CD4-positive, alpha-beta T cell treated with Interleukin-15 for 1 hour (primary cell): ENCODE measurements around the gene PAN3.

Experiments
- DNase-seq: peaks from one replicate; pipeline ENCODE4 v3.0.0-alpha.2; 2020

The PAN3 gene

GRCh38 chr13:28340272-28340793, 202.0 kb downstream of the PAN3 start:
- DNase-seq, result no peak

DNA sequence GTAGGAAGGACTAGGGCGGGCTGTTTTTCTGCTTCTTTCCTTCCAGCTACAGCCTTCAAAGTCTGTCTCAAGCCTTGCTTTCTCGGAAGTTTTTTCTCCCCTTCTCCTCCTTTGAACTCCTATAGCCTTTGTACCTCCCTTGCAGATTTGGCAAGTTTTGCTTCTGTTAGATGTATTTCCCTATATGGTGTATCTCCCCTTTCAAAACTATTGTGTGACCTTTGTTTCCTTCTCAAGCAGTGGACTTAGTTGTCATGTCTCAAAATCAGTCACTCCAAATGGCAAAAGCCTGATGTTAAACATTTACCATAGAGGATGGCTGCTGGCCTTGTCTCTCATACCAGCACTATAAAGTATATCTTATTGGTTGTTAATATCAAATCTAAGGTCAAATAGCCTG, 203.9 kb downstream of the PAN3 start:
- DNase-seq, result no peak

DNA sequence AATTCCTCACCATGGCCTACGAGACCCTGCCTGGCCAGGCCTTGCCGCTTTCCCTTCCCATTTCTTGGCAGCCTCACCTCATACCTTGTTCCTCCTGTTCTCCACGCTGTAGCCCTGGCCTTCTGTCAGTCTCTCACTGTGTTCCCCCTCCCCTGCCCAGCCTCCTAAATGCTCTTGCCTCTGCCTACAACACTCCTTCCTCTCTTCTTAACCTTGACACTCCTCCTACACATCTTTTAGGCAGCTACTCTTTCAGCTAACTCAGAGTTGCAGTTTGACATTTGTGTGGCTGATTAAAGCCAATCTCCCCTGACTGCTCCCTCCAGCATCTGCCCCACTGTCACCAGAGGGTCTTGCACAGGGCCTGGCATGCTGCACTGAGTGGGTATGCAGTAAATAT, 205.8 kb downstream of the PAN3 start:
- DNase-seq, result no peak
